ENCODE data around the gene MED16. TPM values are rescaled to one million over a fixed set of nuclear protein-coding genes. Genes with fewer than 3 reads are reported as not detected.

Gene MED16
- total RNA-seq, 1 donor from 2014 or later = 41.4 TPM

DNA sequence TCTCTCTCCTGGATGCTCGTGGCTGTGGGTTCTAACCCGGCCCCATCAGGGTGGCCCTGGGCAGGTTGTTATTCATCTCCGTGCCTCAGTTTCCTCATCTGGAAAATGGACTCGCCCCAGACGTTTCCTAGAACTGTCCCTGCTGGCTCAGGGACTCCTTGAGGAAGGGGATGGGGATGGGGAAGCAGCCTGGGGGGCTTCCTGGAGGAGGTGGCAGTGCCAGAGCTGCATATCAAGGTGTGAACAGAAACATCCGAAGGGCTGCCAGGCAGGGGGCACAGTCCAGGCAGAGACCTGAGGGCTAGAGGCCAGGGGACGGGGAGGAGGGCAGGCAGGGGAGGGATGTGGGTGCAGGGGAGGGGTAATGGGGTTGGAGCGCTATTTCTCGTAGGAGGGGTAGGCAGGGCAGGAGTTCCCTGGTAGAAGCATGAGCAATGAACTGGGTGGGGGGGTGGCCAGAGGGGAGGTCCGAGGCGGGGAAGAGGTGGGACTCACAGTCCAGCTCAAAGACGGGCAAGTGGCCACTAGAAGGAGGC is 44.5 kb downstream of the MED16 start:
- H3K36me3 Mint-ChIP-seq (ENCODE audit: low read depth, unreplicated experiment) = no peaks in the 10 kb centered on the region
- H3K27me3 Mint-ChIP-seq (ENCODE audit: low read depth, unreplicated experiment) = peaks cover 23% of the 10 kb centered on the region
- TF ChIP-seq, protein P1, sequence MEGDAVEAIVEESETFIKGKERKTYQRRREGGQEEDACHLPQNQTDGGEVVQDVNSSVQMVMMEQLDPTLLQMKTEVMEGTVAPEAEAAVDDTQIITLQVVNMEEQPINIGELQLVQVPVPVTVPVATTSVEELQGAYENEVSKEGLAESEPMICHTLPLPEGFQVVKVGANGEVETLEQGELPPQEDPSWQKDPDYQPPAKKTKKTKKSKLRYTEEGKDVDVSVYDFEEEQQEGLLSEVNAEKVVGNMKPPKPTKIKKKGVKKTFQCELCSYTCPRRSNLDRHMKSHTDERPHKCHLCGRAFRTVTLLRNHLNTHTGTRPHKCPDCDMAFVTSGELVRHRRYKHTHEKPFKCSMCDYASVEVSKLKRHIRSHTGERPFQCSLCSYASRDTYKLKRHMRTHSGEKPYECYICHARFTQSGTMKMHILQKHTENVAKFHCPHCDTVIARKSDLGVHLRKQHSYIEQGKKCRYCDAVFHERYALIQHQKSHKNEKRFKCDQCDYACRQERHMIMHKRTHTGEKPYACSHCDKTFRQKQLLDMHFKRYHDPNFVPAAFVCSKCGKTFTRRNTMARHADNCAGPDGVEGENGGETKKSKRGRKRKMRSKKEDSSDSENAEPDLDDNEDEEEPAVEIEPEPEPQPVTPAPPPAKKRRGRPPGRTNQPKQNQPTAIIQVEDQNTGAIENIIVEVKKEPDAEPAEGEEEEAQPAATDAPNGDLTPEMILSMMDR (IDR thresholded peaks at IDR 0.05; ENCODE audit: insufficient read depth, low read depth, low read length) = no peak
- TF ChIP-seq EZH2 (IDR thresholded peaks at IDR 0.05; ENCODE audit: insufficient read depth, low read length) = no peak
- H3K9ac ChIP-seq (ENCODE audit: low read length) = no peak overlapping the region
- FAIRE-seq (no peak), DNase-seq (ENCODE audit: low read depth) (no peak)
- H3K4me3 ChIP-seq (ENCODE audit: insufficient read depth, low read depth, low read length) = no peak overlapping the region
- H3K9me3 Mint-ChIP-seq (ENCODE audit: unreplicated experiment) = no peaks in the 10 kb centered on the region
- H3K36me3 ChIP-seq (ENCODE audit: insufficient read depth, low read length) = no peaks in the 10 kb centered on the region
- no peak overlapping the region for H3K4me2 ChIP-seq (ENCODE audit: low read length)
- no peak overlapping the region for H3K27ac Mint-ChIP-seq (ENCODE audit: unreplicated experiment)
- H4K20me1 ChIP-seq (ENCODE audit: insufficient read depth, low read length) = no peaks in the 10 kb centered on the region
- no peaks in the 10 kb centered on the region for H3K4me1 Mint-ChIP-seq (ENCODE audit: low read depth, unreplicated experiment)
- H3K4me1 ChIP-seq (ENCODE audit: insufficient read depth, low read length) = no peaks in the 10 kb centered on the region
- no peak overlapping the region for H3K27ac ChIP-seq (ENCODE audit: low read depth, low read length)
- H2AFZ ChIP-seq (ENCODE audit: low read depth, low read length) = no peak overlapping the region
- no peak overlapping the region for H3K4me3 Mint-ChIP-seq (ENCODE audit: unreplicated experiment)
- H3K9me3 ChIP-seq (ENCODE audit: insufficient read depth, low read depth, low read length) = no peaks in the 10 kb centered on the region
- no peaks in the 10 kb centered on the region for H3K79me2 ChIP-seq (ENCODE audit: insufficient read depth, low read length)
- H3K27me3 ChIP-seq (ENCODE audit: insufficient read depth, low read length) = peaks cover 16% of the 10 kb centered on the region

DNA sequence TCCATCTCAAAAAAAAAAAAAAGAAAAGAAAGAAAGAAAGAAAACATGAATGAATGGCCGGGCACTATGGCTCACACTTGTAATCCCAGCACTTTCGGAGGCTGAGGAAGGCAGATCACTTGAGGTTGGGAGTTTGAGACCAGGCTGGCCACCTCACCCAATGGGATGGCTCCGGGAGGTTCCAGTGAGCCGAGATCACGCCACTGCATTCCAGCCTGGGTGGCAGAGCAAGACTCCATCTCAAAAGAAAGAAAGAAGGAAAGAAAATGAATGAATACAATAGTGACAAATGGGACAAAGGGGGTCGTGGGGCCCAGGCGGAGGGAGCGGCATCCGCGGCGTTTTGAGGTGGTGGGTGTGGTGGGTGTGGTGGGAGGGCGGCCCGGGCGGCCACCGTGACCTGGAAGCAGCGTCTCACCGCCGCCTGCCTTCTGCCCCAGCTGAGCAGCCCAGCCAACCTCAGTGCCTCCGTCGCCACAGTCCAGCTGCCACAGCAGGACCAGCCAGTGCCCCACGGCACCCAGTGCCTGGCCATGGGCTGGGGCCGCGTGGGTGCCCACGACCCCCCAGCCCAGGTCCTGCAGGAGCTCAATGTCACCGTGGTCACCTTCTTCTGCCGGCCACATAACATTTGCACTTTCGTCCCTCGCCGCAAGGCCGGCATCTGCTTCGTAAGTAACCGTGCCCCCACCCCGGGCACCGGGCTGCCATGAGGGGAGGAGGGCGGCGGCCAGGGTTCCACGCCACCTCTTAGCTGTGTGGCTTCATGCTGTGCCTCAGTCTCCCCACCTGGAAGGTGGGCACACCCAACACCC is 47.1 kb downstream of the MED16 start:
- H3K27ac Mint-ChIP-seq (ENCODE audit: unreplicated experiment) = peak overlapping the region; percentile 44
- no peak for TF ChIP-seq EZH2 (IDR thresholded peaks at IDR 0.05; ENCODE audit: insufficient read depth, low read length)
- TF ChIP-seq, protein P1 (IDR thresholded peaks at IDR 0.05; ENCODE audit: insufficient read depth, low read depth, low read length) = no peak
- peaks cover 22% of the 10 kb centered on the region for H3K27me3 ChIP-seq (ENCODE audit: insufficient read depth, low read length)
- H3K4me1 ChIP-seq (ENCODE audit: insufficient read depth, low read length) = no peaks in the 10 kb centered on the region
- no peak overlapping the region for H3K4me3 ChIP-seq (ENCODE audit: insufficient read depth, low read depth, low read length)
- no peaks in the 10 kb centered on the region for H3K79me2 ChIP-seq (ENCODE audit: insufficient read depth, low read length)
- no peaks in the 10 kb centered on the region for H3K36me3 ChIP-seq (ENCODE audit: insufficient read depth, low read length)
- no peak for FAIRE-seq
- H3K4me3 Mint-ChIP-seq (ENCODE audit: unreplicated experiment) = no peak overlapping the region
- H2AFZ ChIP-seq (ENCODE audit: low read depth, low read length) = no peak overlapping the region
- H3K27ac ChIP-seq (ENCODE audit: low read depth, low read length) = no peak overlapping the region
- no peaks in the 10 kb centered on the region for H3K4me1 Mint-ChIP-seq (ENCODE audit: low read depth, unreplicated experiment)
- H3K9me3 ChIP-seq (ENCODE audit: insufficient read depth, low read depth, low read length) = no peaks in the 10 kb centered on the region
- DNase-seq (ENCODE audit: low read depth) = no peak
- no peaks in the 10 kb centered on the region for H3K36me3 Mint-ChIP-seq (ENCODE audit: low read depth, unreplicated experiment)
- H3K27me3 Mint-ChIP-seq (ENCODE audit: low read depth, unreplicated experiment) = peaks cover 30% of the 10 kb centered on the region
- H3K9ac ChIP-seq (ENCODE audit: low read length) = no peak overlapping the region
- no peaks in the 10 kb centered on the region for H3K9me3 Mint-ChIP-seq (ENCODE audit: unreplicated experiment)
- H3K4me2 ChIP-seq (ENCODE audit: low read length) = no peak overlapping the region
- no peaks in the 10 kb centered on the region for H4K20me1 ChIP-seq (ENCODE audit: insufficient read depth, low read length)

DNA sequence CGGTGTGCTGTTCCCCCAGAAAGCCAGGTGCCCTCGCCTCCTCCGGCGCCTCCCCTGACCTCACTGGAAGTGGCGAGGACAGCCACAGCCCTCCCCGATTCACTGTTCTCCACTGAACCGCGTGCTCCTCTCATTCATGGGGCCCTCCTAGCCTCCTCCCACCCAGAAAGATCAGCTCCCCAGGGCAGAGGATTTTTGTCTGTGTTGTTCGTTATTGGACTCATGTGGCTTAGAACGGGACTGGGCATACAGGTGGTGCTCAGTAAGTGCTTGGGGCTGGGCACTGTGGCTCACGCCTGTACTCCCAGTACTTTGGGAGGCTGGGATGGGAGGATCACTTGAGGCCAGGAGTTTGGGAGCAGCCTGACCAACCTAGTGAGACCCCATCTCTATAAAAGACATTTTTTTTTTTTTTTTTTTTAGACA is 48.4 kb downstream of the MED16 start:
- Mint-ChIP-seq H3K4me1 (ENCODE audit: low read depth, unreplicated experiment) (no peaks in the 10 kb centered on the region), H3K27me3 (ENCODE audit: low read depth, unreplicated experiment) (peaks cover 29% of the 10 kb centered on the region), H3K4me3 (ENCODE audit: unreplicated experiment) (no peak overlapping the region), H3K27ac (ENCODE audit: unreplicated experiment) (no peak overlapping the region), H3K9me3 (ENCODE audit: unreplicated experiment) (no peaks in the 10 kb centered on the region), H3K36me3 (ENCODE audit: low read depth, unreplicated experiment) (no peaks in the 10 kb centered on the region)
- DNase-seq (ENCODE audit: low read depth) = no peak
- no peak overlapping the region for H3K9ac ChIP-seq (ENCODE audit: low read length)
- H3K36me3 ChIP-seq (ENCODE audit: insufficient read depth, low read length) = no peaks in the 10 kb centered on the region
- no peak for TF ChIP-seq EZH2 (IDR thresholded peaks at IDR 0.05; ENCODE audit: insufficient read depth, low read length)
- TF ChIP-seq, protein P1 (IDR thresholded peaks at IDR 0.05; ENCODE audit: insufficient read depth, low read depth, low read length) = no peak
- H3K4me1 ChIP-seq (ENCODE audit: insufficient read depth, low read length) = no peaks in the 10 kb centered on the region
- H3K27me3 ChIP-seq (ENCODE audit: insufficient read depth, low read length) = peaks cover 22% of the 10 kb centered on the region
- H4K20me1 ChIP-seq (ENCODE audit: insufficient read depth, low read length) = no peaks in the 10 kb centered on the region
- H3K4me2 ChIP-seq (ENCODE audit: low read length) = no peak overlapping the region
- H3K9me3 ChIP-seq (ENCODE audit: insufficient read depth, low read depth, low read length) = no peaks in the 10 kb centered on the region
- H3K79me2 ChIP-seq (ENCODE audit: insufficient read depth, low read length) = no peaks in the 10 kb centered on the region
- H2AFZ ChIP-seq (ENCODE audit: low read depth, low read length) = no peak overlapping the region
- no peak for FAIRE-seq
- H3K4me3 ChIP-seq (ENCODE audit: insufficient read depth, low read depth, low read length) = no peak overlapping the region
- no peak overlapping the region for H3K27ac ChIP-seq (ENCODE audit: low read depth, low read length)

Data from astrocyte (in vitro differentiated cells and primary cell).